Panc1 (cell line): ENCODE data around the gene STOML2. TPM values are rescaled to one million over a fixed set of nuclear protein-coding genes. Genes with fewer than 3 reads are reported as not detected.

Source experiments
- ATAC-seq: fragments of 200-7000 bp; cut with Tn5 transposase; 2 replicates; pipeline ENCODE4 v1.9.1; 2020; ENCODE audit warnings: mild to moderate bottlenecking, moderate library complexity
- BruUV-seq: library from RNA; stranded (reverse); fragments of 400-500 nt; replicated peaks from 2 replicates; lab custom pipeline; 2021; lab: Mats Ljungman, UMichigan
- CTCF ChIA-PET: fragments of 300-600 bp; sonication (Branson Sonifier 250); formaldehyde crosslinking; loops from one replicate; lab custom pipeline; 2022; ENCODE audit warnings: antibody characterized with exemption; lab: Charles Lee
- POLR2A ChIA-PET: fragments of 300-600 bp; sonication (Branson Sonifier 250); formaldehyde crosslinking; loops from one replicate; lab custom pipeline; 2022; ENCODE audit warnings: antibody characterized with exemption; lab: Charles Lee
- DNase-seq: peaks from one replicate; pipeline ENCODE4 v3.0.0-alpha.2; 2010; ENCODE audit warnings: low read depth, low spot score
- H3K27ac ChIP-seq: 2 replicates; pipeline ENCODE4 v1.5.1; 2011; ENCODE audit warnings: mild to moderate bottlenecking, low read length, inconsistent platforms
- H3K27me3 ChIP-seq: fragments of 200-500 bp; sonication (Bioruptor generic); 2 replicates; pipeline ENCODE4 v1.6.0; 2014; ENCODE audit warnings: low read length, inconsistent platforms; ENCODE audit not compliant: control insufficient read depth, insufficient read depth
- H3K36me3 ChIP-seq: fragments of 200-500 bp; sonication (Bioruptor generic); 2 replicates; pipeline ENCODE4 v1.5.1; 2014; ENCODE audit warnings: inconsistent platforms, mild to moderate bottlenecking, low read length, moderate library complexity; ENCODE audit not compliant: control insufficient read depth, insufficient read depth
- H3K4me1 ChIP-seq: 2 replicates; pipeline ENCODE4 v1.5.1; 2011; ENCODE audit warnings: inconsistent platforms, mild to moderate bottlenecking, low read length, moderate library complexity; ENCODE audit not compliant: control insufficient read depth, insufficient read depth
- H3K4me3 ChIP-seq, 2 experiments: 2 replicates each; pipeline ENCODE4 v1.5.1; 2011 to 2012; ENCODE audit warnings: low read depth in 2 of 2, low read length in 2 of 2, mild to moderate bottlenecking in 2 of 2, inconsistent platforms in 1 of 2, moderate library complexity in 1 of 2
- H3K9me3 ChIP-seq: fragments of 200-500 bp; sonication (Bioruptor generic); 2 replicates; pipeline ENCODE4 v1.5.1; 2014; ENCODE audit warnings: low read depth, mild to moderate bottlenecking, inconsistent platforms, low read length, moderate library complexity; ENCODE audit not compliant: control insufficient read depth, insufficient read depth
- CTCF ChIP-seq: fragments of 450-650 bp; IDR thresholded peaks from 2 replicates; pipeline ENCODE4 v1.5.1; 2017; ENCODE audit warnings: mild to moderate bottlenecking
- POLR2AphosphoS5 ChIP-seq: IDR thresholded peaks from 2 replicates; pipeline ENCODE4 v1.6.1; 2012; ENCODE audit warnings: mild to moderate bottlenecking, low read depth, low read length, moderate library complexity
- REST ChIP-seq, 2 experiments: IDR thresholded peaks; 2 replicates each; pipeline ENCODE4 v1.6.1; 2011 to 2012; ENCODE audit warnings: low read depth in 2 of 2, control low read depth in 1 of 2, low read length in 1 of 2, mild to moderate bottlenecking in 1 of 2, moderate library complexity in 1 of 2; ENCODE audit not compliant: insufficient read depth in 1 of 2
- SIN3A ChIP-seq: IDR thresholded peaks from 2 replicates; pipeline ENCODE4 v1.6.1; 2012; ENCODE audit warnings: low read depth, mild to moderate bottlenecking, low read length, moderate library complexity, borderline replicate concordance; ENCODE audit not compliant: insufficient read depth
- TCF7L2 ChIP-seq: IDR thresholded peaks from 2 replicates; pipeline ENCODE4 v1.6.1; 2011; ENCODE audit warnings: mild to moderate bottlenecking, low read depth, low read length, inconsistent platforms
- in situ Hi-C: cut with HindIII; loops from 2 replicates; pipeline ENCODE4 v1.10.0; 2016; ENCODE audit warnings: low sequenced_read_pairs, low pct_unique_long_range_greater_than_20kb
- intact Hi-C: fragments of 100-400 bp; cut with micrococcal nuclease; formaldehyde crosslinking; loops from one replicate; pipeline ENCODE4 v1.10.0; 2022; ENCODE audit not compliant: unreplicated experiment
- total RNA-seq: library from RNA; stranded (reverse); gene quantifications from one replicate; pipeline ENCODE4 v1.2.1, GENCODE V29; 2021; ENCODE audit not compliant: unreplicated experiment

STOML2 gene
- total RNA-seq, 1 experiment from 2014 or later = 264 TPM

- in situ Hi-C loops (no loop called here), intact Hi-C loops (no loop called here)
- ChIA-PET CTCF (no interaction called here), POLR2A (interaction anchor here (1.8 kb wide), 1 partner anchor 9 kb away, joined by 4 read pairs; no protein-coding TSS in a partner anchor)
- DNase-seq (no peak), ATAC-seq (no peak)
- TF ChIP-seq SIN3A (no peak), CTCF (no peak), REST (IDR thresholded peaks at IDR 0.05; ENCODE audit: insufficient read depth in 1 of 2, low read depth in 2 of 2, low read length in 1 of 2) (no peak), TCF7L2 (no peak), POLR2AphosphoS5 (no peak)
- H3K36me3 ChIP-seq = no peaks in the 10 kb centered on the region; the same call in 1 of the 2 replicates
- peaks cover 24% of the 10 kb centered on the region for H3K4me1 ChIP-seq
- no TSS peak for BruUV-seq
- no peak overlapping the region for H3K27ac ChIP-seq
- no peak overlapping the region for H3K4me3 ChIP-seq
- no peaks in the 10 kb centered on the region for H3K27me3 ChIP-seq
- no peaks in the 10 kb centered on the region for H3K9me3 ChIP-seq
Measured at GRCh38 chr9:35105126-35105525, 2.2 kb upstream of the STOML2 start.

GRCh38 chr9:35104586-35104985 lies 1.7 kb upstream of the STOML2 start:
- H3K36me3 ChIP-seq = no peaks in the 10 kb centered on the region; the same call in 1 of the 2 replicates
- intact Hi-C loops (no loop called here), in situ Hi-C loops (no loop called here)
- TF ChIP-seq POLR2AphosphoS5 = no peak
- TF ChIP-seq TCF7L2 = no peak
- no peak for TF ChIP-seq SIN3A
- TF ChIP-seq CTCF = no peak
- TF ChIP-seq REST (IDR thresholded peaks at IDR 0.05; ENCODE audit: insufficient read depth in 1 of 2, low read depth in 2 of 2, low read length in 1 of 2) = no peak
- H3K9me3 ChIP-seq = no peaks in the 10 kb centered on the region
- no peaks in the 10 kb centered on the region for H3K27me3 ChIP-seq
- H3K4me1 ChIP-seq = peaks cover 19% of the 10 kb centered on the region
- no peak for ATAC-seq
- no peak for DNase-seq
- ChIA-PET CTCF (no interaction called here), POLR2A (interaction anchor here (1.8 kb wide), 1 partner anchor 9 kb away, joined by 4 read pairs; no protein-coding TSS in a partner anchor)
- no peak overlapping the region for H3K4me3 ChIP-seq
- BruUV-seq = no TSS peak
- no peak overlapping the region for H3K27ac ChIP-seq
